A549 (cell line): ENCODE results near the gene BSND. TPM values are rescaled to one million over a fixed set of nuclear protein-coding genes. Genes with fewer than 3 reads are reported as not detected.

Experiments used
- ATAC-seq, 2 experiments: fragments of 200-7000 bp in 1 of 2; fragments of >200 bp in 1 of 2; cut with Nextera tagmentation in 1 of 2; cut with Tn5 transposase in 1 of 2; 3 replicates each; pipeline versions ENCODE4 v1.8.0 to v1.9.1; 2018 to 2020; ENCODE audit warnings: mild to moderate bottlenecking in 1 of 2, moderate library complexity in 1 of 2
- CTCF ChIA-PET: fragments of 300-600 bp; sonication (Branson Sonifier 250); formaldehyde crosslinking; extraction: SDS; loops from one replicate; lab custom pipeline; 2021; ENCODE audit warnings: antibody characterized with exemption, inconsistent platforms; lab: Yijun Ruan, JAX
- POLR2A ChIA-PET: fragments of 350-600 bp; formaldehyde crosslinking; extraction: SDS; loops from one replicate; lab custom pipeline; 2021; ENCODE audit warnings: antibody characterized with exemption, inconsistent platforms; lab: Yijun Ruan, JAX
- DNase-seq, 2 experiments: peaks; one replicate each; pipeline versions ENCODE4 v3.0.0 to v3.0.0-alpha.2; 2011 to 2016; ENCODE audit warnings: low read depth in 1 of 2, low spot score in 1 of 2
- FAIRE-seq: peaks from 2 replicates; lab custom pipeline; 2011; peaks lifted over from hg19 to GRCh38; lab: Jason Lieb, UNC
- H3K27ac ChIP-seq, 2 experiments: fragments of >200 bp; sonication (Bioruptor Twin); formaldehyde crosslinking; 3 replicates each; pipeline ENCODE4 v1.5.1; 2016 to 2017
- H3K4me1 ChIP-seq: fragments of >200 bp; sonication (Bioruptor Twin); formaldehyde crosslinking; 3 replicates; pipeline ENCODE4 v1.6.1; 2016
- H3K4me2 ChIP-seq: fragments of >200 bp; sonication (Bioruptor Twin); formaldehyde crosslinking; 3 replicates; pipeline ENCODE4 v1.6.1; 2016
- H3K4me3 ChIP-seq: fragments of >200 bp; sonication (Bioruptor Twin); formaldehyde crosslinking; 3 replicates; pipeline ENCODE4 v1.5.1; 2016
- H3K9me3 ChIP-seq: fragments of >200 bp; sonication (Bioruptor Twin); formaldehyde crosslinking; 3 replicates; pipeline ENCODE4 v1.6.1; 2016
- BHLHE40 ChIP-seq: IDR thresholded peaks from 2 replicates; pipeline ENCODE4 v1.6.1; 2012; ENCODE audit warnings: low read depth, low read length, inconsistent platforms
- CEBPB ChIP-seq, 2 experiments: fragments of >200 bp in 1 of 2; sonication (Bioruptor Twin) in 1 of 2; formaldehyde crosslinking in 1 of 2; IDR thresholded peaks; 2 replicates each; pipeline ENCODE4 v1.6.1; 2012 to 2016
- CHD2 ChIP-seq: fragments of 150-350 bp; IDR thresholded peaks from 2 replicates; pipeline ENCODE4 v1.6.1; 2014; ENCODE audit warnings: low read length; ENCODE audit not compliant: partially characterized antibody
- E2F6 ChIP-seq: IDR thresholded peaks from 2 replicates; pipeline ENCODE4 v1.6.1; 2012; ENCODE audit warnings: low read depth, borderline replicate concordance
- EHF ChIP-seq: fragments of 250-450 bp; sonication (Bioruptor Pico); IDR thresholded peaks from 2 replicates; pipeline ENCODE4 v1.5.0; 2020; ENCODE audit warnings: mild to moderate bottlenecking
- FOXS1 ChIP-seq: fragments of 250-450 bp; sonication (Bioruptor Pico); IDR thresholded peaks from 2 replicates; pipeline ENCODE4 v1.5.0; 2020; ENCODE audit warnings: mild to moderate bottlenecking, moderate library complexity
- HDAC2 ChIP-seq: fragments of 200-600 bp; sonication (generic); IDR thresholded peaks from 2 replicates; pipeline ENCODE4 v1.6.1; 2016
- HEYL ChIP-seq: fragments of 250-450 bp; sonication (Bioruptor Pico); IDR thresholded peaks from 2 replicates; pipeline ENCODE4 v1.8.0; 2021; ENCODE audit warnings: mild to moderate bottlenecking, moderate library complexity
- HMGXB4 ChIP-seq: fragments of 250-450 bp; sonication (Bioruptor Pico); IDR thresholded peaks from 2 replicates; pipeline ENCODE4 v1.5.0; 2021; ENCODE audit warnings: mild to moderate bottlenecking, moderate library complexity, borderline replicate concordance
- JUNB ChIP-seq: fragments of >200 bp; sonication (Bioruptor Twin); formaldehyde crosslinking; IDR thresholded peaks from 2 replicates; pipeline ENCODE4 v1.6.1; 2016
- KDM1A ChIP-seq: fragments of 200-600 bp; sonication (generic); IDR thresholded peaks from 2 replicates; pipeline ENCODE4 v1.6.1; 2016; ENCODE audit warnings: low read depth, mild to moderate bottlenecking
- MAFK ChIP-seq: fragments of 450-650 bp; IDR thresholded peaks from 2 replicates; pipeline ENCODE4 v1.6.1; 2014; ENCODE audit not compliant: partially characterized antibody
- MAX ChIP-seq: IDR thresholded peaks from 2 replicates; pipeline ENCODE4 v1.6.1; 2012
- NR3C1 ChIP-seq: fragments of >200 bp; sonication (Bioruptor Twin); formaldehyde crosslinking; IDR thresholded peaks from 3 replicates; pipeline ENCODE4 v1.6.1; 2017
- PHF8 ChIP-seq: fragments of 200-600 bp; sonication (generic); IDR thresholded peaks from 2 replicates; pipeline ENCODE4 v1.6.1; 2016; ENCODE audit warnings: low read depth, mild to moderate bottlenecking, antibody characterized with exemption, moderate library complexity, borderline replicate concordance
- REST ChIP-seq: fragments of 200-600 bp; sonication (generic); IDR thresholded peaks from 2 replicates; pipeline ENCODE4 v1.6.1; 2016; ENCODE audit warnings: antibody characterized with exemption, mild to moderate bottlenecking, moderate library complexity
- TP53 ChIP-seq: fragments of 250-450 bp; sonication (Bioruptor Pico); IDR thresholded peaks from 2 replicates; pipeline ENCODE4 v1.5.0; 2021; ENCODE audit warnings: mild to moderate bottlenecking, moderate library complexity
- ZFP36 ChIP-seq: fragments of 450-650 bp; IDR thresholded peaks from 2 replicates; pipeline ENCODE4 v1.6.1; 2014; ENCODE audit warnings: borderline replicate concordance; ENCODE audit not compliant: partially characterized antibody
- ZNF302 ChIP-seq: fragments of 250-450 bp; sonication (Bioruptor Pico); IDR thresholded peaks from 2 replicates; pipeline ENCODE4 v1.9.0; 2021; ENCODE audit warnings: inconsistent platforms, mild to moderate bottlenecking, moderate library complexity
- ZSCAN20 ChIP-seq: fragments of 250-450 bp; sonication (Bioruptor Pico); IDR thresholded peaks from 2 replicates; pipeline ENCODE4 v1.8.0; 2022; ENCODE audit warnings: mild to moderate bottlenecking, moderate library complexity
- WGBS: methylation state at CpG from one replicate; pipeline ENCODE4 v1.1.6; 2017; ENCODE audit errors: missing lambda C conversion rate; 5-methylcytosine and 5-hydroxymethylcytosine counted together
- polyA plus RNA-seq, 4 experiments: library from polyadenylated mRNA; depleted of rRNA in 3 of 4; stranded (reverse); fragments of >200 nt; fragmentation: RNase III in 1 of 4; extraction: RNeasy Plus Mini Kit Qiagen cat#74134 plus additional on column Dnase treatment in 1 of 4; gene quantifications; 2 replicates in 3 of 4; 3 replicates in 1 of 4; pipeline ENCODE4 v1.2.3, GENCODE V29; 2011 to 2017

Gene BSND
- polyA plus RNA-seq, 2 of the 4 experiments (the other 2 are of a cell fraction) = not detected

- ChIA-PET CTCF (no interaction called here), POLR2A (no interaction called here)
- 94% methylated on average over 5 of the region's 5 CpGs for WGBS
- H3K4me2 ChIP-seq = no peak overlapping the region
- H3K9me3 ChIP-seq = no peaks in the 10 kb centered on the region
- no peaks in the 10 kb centered on the region for H3K4me1 ChIP-seq
- no peak overlapping the region for H3K4me3 ChIP-seq
- no peak for FAIRE-seq
- TF ChIP-seq ZSCAN20 (CRISPR knock-in tag) = no peak
- no peak for TF ChIP-seq TP53 (CRISPR knock-in tag)
- TF ChIP-seq BHLHE40 = no peak
- TF ChIP-seq MAFK = no peak
- no peak for TF ChIP-seq JUNB
- no peak for TF ChIP-seq ZNF302
- TF ChIP-seq HMGXB4 (CRISPR knock-in tag) = no peak
- TF ChIP-seq NR3C1 = no peak
- TF ChIP-seq PHF8 = no peak
- no peak for TF ChIP-seq KDM1A
- TF ChIP-seq HEYL (CRISPR knock-in tag) = no peak
- no peak for TF ChIP-seq CHD2
- TF ChIP-seq HDAC2 = no peak
- no peak for TF ChIP-seq REST
- TF ChIP-seq CEBPB (IDR thresholded peaks at IDR 0.05) = no peak
- TF ChIP-seq MAX = no peak
- no peak for TF ChIP-seq EHF (CRISPR knock-in tag)
- no peak for TF ChIP-seq E2F6
- TF ChIP-seq, all 56 proteins: peak for 0
- H3K27ac ChIP-seq = no peak overlapping the region
- no peak for ATAC-seq
- DNase-seq = no peak
Measured at GRCh38 chr1:55051169-55051568, 52.4 kb downstream of the BSND start.

GRCh38 chr1:55051621-55052020, 52.9 kb downstream of the BSND start:
- no peak for DNase-seq
- no peak overlapping the region for H3K4me3 ChIP-seq
- H3K4me2 ChIP-seq = no peak overlapping the region
- H3K27ac ChIP-seq = no peak overlapping the region
- POLR2A ChIA-PET = no interaction called here
- no peak for ATAC-seq
- 78% methylated on average over 9 of the region's 9 CpGs for WGBS
- no peak for TF ChIP-seq FOXS1
- no peak for TF ChIP-seq ZFP36
- TF ChIP-seq KDM1A = no peak
- no peak for TF ChIP-seq NR3C1
- TF ChIP-seq, all 56 proteins: peak for 0
- CTCF ChIA-PET = no interaction called here
- no peaks in the 10 kb centered on the region for H3K9me3 ChIP-seq
- no peak for FAIRE-seq
- H3K4me1 ChIP-seq = no peaks in the 10 kb centered on the region
